HG03045 (cell line): ENCODE data around the gene CEP250.

Experiments used
- ATAC-seq: cut with Tn5 transposase; IDR thresholded peaks from one replicate; pipeline ENCODE4 v1.9.1; 2021; ENCODE audit warnings: mild to moderate bottlenecking, moderate library complexity; ENCODE audit not compliant: unreplicated experiment

CEP250 gene

GRCh38 chr20:35560541-35560940 lies 105.1 kb downstream of the CEP250 start:
- ATAC-seq: no peak

DNA sequence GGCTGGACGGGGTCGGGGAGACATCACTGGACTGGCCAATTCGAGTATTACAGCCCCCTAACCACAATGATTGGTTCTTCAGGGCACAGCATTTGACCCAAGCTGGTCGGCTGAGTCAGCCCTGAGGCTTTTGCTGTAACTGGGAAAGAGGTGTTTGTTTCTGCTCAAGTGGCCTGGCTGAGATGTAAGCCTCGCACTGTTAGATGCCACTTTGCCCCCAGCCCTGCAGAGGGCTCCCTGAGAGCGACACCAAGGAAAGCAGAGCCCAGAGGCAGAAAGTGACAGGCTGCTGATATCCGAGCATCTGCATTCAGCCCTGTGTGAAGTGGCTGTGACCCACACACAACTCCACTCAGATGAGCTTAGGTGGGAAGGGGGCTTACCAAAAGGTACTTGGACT lies 105.9 kb downstream of the CEP250 start:
- ATAC-seq: no peak

DNA sequence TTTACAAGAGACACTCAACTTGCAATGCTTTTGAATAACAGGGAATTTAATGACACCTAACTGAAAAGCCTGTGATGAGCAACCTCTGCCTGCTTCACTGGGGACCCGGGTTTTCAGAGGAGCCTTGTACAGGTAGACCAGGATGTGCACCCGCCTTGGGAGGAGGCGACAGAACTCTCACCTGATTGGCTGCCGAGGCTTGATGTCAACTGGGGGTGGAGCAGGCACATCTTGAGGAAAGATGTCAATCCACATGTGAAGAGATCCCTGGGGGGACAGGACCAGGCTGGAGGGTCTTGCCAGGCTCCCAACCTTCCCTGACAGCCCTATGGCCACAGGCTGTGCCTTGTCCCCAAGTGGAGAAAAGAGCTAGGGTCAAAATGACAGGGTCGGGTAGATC lies 106.3 kb downstream of the CEP250 start:
- ATAC-seq: no peak

GRCh38 chr20:35562541-35563110 lies 107.2 kb downstream of the CEP250 start:
- ATAC-seq: no peak

- no peak for ATAC-seq
These were observed 108.4 kb downstream of the CEP250 start for GRCh38 chr20:35563834-35564233.

GRCh38 chr20:35564905-35565304 lies 109.5 kb downstream of the CEP250 start:
- ATAC-seq: no peak

DNA sequence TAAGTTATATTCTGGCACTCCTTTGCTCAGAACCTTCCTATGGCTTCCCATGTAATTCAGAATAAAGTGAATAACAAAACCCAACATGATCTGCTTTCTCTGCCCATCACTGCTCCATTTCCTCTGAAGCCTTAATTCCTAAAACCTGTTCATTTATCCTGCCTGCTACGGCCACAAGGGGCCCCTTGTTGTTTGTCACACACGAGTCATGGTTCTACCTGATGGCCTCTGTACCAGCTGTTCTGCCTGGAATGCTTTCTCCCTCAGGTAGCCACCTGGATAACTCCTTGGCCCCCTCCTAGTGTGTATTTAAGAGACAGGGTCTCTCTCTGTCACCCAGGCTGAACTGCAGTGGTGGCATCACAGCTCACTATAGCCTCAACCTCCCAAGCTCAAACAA lies 113.2 kb downstream of the CEP250 start:
- ATAC-seq: no peak
